ENCODE data around the gene HRH3.
A peak's percentile ranks its signal among the peaks of the same experiment; 100 is the strongest.

The HRH3 gene

GRCh38 chr20:62197311-62197710, 22.8 kb downstream of the HRH3 start:
- DNase-seq: no peak

- DNase-seq: no peak
Measured at GRCh38 chr20:62196286-62196685, 23.8 kb downstream of the HRH3 start.

- no peak for DNase-seq
Measured at GRCh38 chr20:62195736-62196135, 24.3 kb downstream of the HRH3 start.

GRCh38 chr20:62195075-62195405, 25.0 kb downstream of the HRH3 start:
- DNase-seq: no peak

- DNase-seq: no peak
Measured at GRCh38 chr20:62193079-62194025, 26.7 kb downstream of the HRH3 start.

- no peak for DNase-seq
Measured at GRCh38 chr20:62192635-62193034, 27.4 kb downstream of the HRH3 start.

GRCh38 chr20:62191781-62192559, 28.1 kb downstream of the HRH3 start:
- DNase-seq: no peak

GRCh38 chr20:62190639-62191411, 29.3 kb downstream of the HRH3 start:
- DNase-seq: no peak

- DNase-seq: peak; percentile 13 to 28
Measured at GRCh38 chr20:62186887-62187866, 32.9 kb downstream of the HRH3 start.

- DNase-seq: no peak
Measured at GRCh38 chr20:62186096-62186426, 34.0 kb downstream of the HRH3 start.

GRCh38 chr20:62183426-62184142, 36.5 kb downstream of the HRH3 start:
- peak in 1 of 2 experiments; percentile 4 for DNase-seq

- peak; percentile 92 for DNase-seq
Measured at GRCh38 chr20:62182469-62183425, 37.3 kb downstream of the HRH3 start, which contains the start of gene MTG2. Gene MTG2, plus strand, starts transcription at chr20:62183028. Its CDS starts 10,393 bp downstream, at chr20:62193421.

- DNase-seq: no peak
Measured at GRCh38 chr20:62181808-62182207, 38.3 kb downstream of the HRH3 start.

GRCh38 chr20:62179162-62179504, 40.9 kb downstream of the HRH3 start:
- no peak for DNase-seq

- no peak for DNase-seq
Measured at GRCh38 chr20:62178316-62179161, 41.5 kb downstream of the HRH3 start.

GRCh38 chr20:62177307-62177706, 42.8 kb downstream of the HRH3 start:
- DNase-seq: no peak

- DNase-seq: no peak
Measured at GRCh38 chr20:62176866-62177265, 43.2 kb downstream of the HRH3 start.

GRCh38 chr20:62175711-62176110, 44.4 kb downstream of the HRH3 start:
- DNase-seq: no peak

Measured in AML-193 (cell line).